HCT116 (cell line): ENCODE data around the gene AUTS2. TPM values are rescaled to one million over a fixed set of nuclear protein-coding genes. Genes with fewer than 3 reads are reported as not detected.

Experiments
- ATAC-seq: fragments of 200-7000 bp; cut with Tn5 transposase; 2 replicates; pipeline ENCODE4 v1.9.1; 2020; ENCODE audit warnings: mild to moderate bottlenecking, moderate library complexity
- BruUV-seq: library from RNA; stranded (reverse); fragments of 400-500 nt; replicated peaks from 2 replicates; lab custom pipeline; 2021; lab: Mats Ljungman, UMichigan
- CTCF ChIA-PET: fragments of 300-600 bp; sonication (Branson Sonifier 250); formaldehyde crosslinking; loops from one replicate; lab custom pipeline; 2021; ENCODE audit warnings: antibody characterized with exemption; lab: Charles Lee
- POLR2A ChIA-PET: fragments of 300-600, 350-600 bp; sonication (Branson Sonifier 250); formaldehyde crosslinking; loops from one replicate; lab custom pipeline; 2021; ENCODE audit warnings: antibody characterized with exemption; lab: Charles Lee
- RAD21 ChIA-PET, 2 experiments: fragments of 300-600 bp; sonication (Branson Sonifier 250); formaldehyde crosslinking; loops; one replicate each; lab custom pipeline; 2023; ENCODE audit warnings: low total read pairs in 2 of 2; ENCODE audit not compliant: uncharacterized antibody in 2 of 2, unreplicated experiment in 2 of 2, low non-redundant PET in 1 of 2; lab: Charles Lee
- DNase-seq: peaks from one replicate; pipeline ENCODE4 v3.0.0-alpha.2; 2010; ENCODE audit warnings: low read depth, low spot score
- H2AFZ ChIP-seq: fragments of 200-600 bp; shearing (Covaris generic), sonication (generic); 2 replicates; pipeline ENCODE4 v1.6.1; 2017; ENCODE audit warnings: low read depth, mixed run types, mixed read lengths, antibody characterized with exemption, low read length; ENCODE audit not compliant: poor library complexity, severe bottlenecking
- H3K27ac ChIP-seq: 2 replicates; pipeline ENCODE4 v1.5.1; 2012; ENCODE audit warnings: low read depth, low read length
- H3K27me3 ChIP-seq: fragments of 200-600 bp; sonication (generic); 2 replicates; pipeline ENCODE4 v1.6.1; 2016; ENCODE audit warnings: mixed run types, low read length, mixed read lengths; ENCODE audit not compliant: insufficient read depth
- H3K36me3 ChIP-seq, 2 experiments: fragments of 200-500 bp in 1 of 2; fragments of 200-600 bp in 1 of 2; sonication (Bioruptor generic) in 1 of 2; sonication (generic) in 1 of 2; 2 replicates each; pipeline versions ENCODE4 v1.5.1 to v1.6.1; 2014 to 2016; ENCODE audit warnings: low read length in 2 of 2, inconsistent platforms in 1 of 2, mixed read lengths in 1 of 2, mixed run types in 1 of 2; ENCODE audit not compliant: insufficient read depth in 2 of 2, control insufficient read depth in 1 of 2
- H3K4me1 ChIP-seq, 2 experiments: fragments of 200-600 bp in 1 of 2; sonication (generic) in 1 of 2; 2 replicates each; pipeline versions ENCODE4 v1.5.1 to v1.6.1; 2012 to 2017; ENCODE audit warnings: low read length in 2 of 2, inconsistent platforms in 1 of 2, mild to moderate bottlenecking in 1 of 2, mixed read lengths in 1 of 2, mixed run types in 1 of 2, moderate library complexity in 1 of 2; ENCODE audit not compliant: insufficient read depth in 2 of 2, control insufficient read depth in 1 of 2
- H3K4me2 ChIP-seq: fragments of 200-600 bp; sonication (generic); 2 replicates; pipeline ENCODE4 v1.6.1; 2017; ENCODE audit warnings: mixed run types, low read length, mixed read lengths
- H3K4me3 ChIP-seq, 2 experiments: fragments of 200-600 bp in 1 of 2; sonication (generic) in 1 of 2; replicated peaks in 1 of 2; 2 replicates each; pipeline ENCODE4 v1.5.1; 2011 to 2016; ENCODE audit warnings: low read length in 2 of 2, control low read depth in 1 of 2, low read depth in 1 of 2, mild to moderate bottlenecking in 1 of 2, mixed read lengths in 1 of 2, mixed run types in 1 of 2
- H3K79me2 ChIP-seq: fragments of 200-600 bp; sonication (generic); 2 replicates; pipeline ENCODE4 v1.6.1; 2017; ENCODE audit warnings: mild to moderate bottlenecking, mixed run types, low read length, moderate library complexity, mixed read lengths; ENCODE audit not compliant: insufficient read depth
- H3K9ac ChIP-seq: fragments of 200-600 bp; sonication (generic); 2 replicates; pipeline ENCODE4 v1.6.1; 2016; ENCODE audit warnings: low read length, mixed read lengths
- H3K9me2 ChIP-seq: fragments of 200-600 bp; sonication (generic), shearing (Covaris generic); 2 replicates; pipeline ENCODE4 v1.6.1; 2017; ENCODE audit warnings: mixed run types, mild to moderate bottlenecking, moderate library complexity; ENCODE audit not compliant: insufficient read depth
- H3K9me3 ChIP-seq, 2 experiments: fragments of 200-500 bp in 1 of 2; fragments of 200-600 bp in 1 of 2; sonication (Bioruptor generic) in 1 of 2; sonication (generic) in 1 of 2; 2 replicates each; pipeline ENCODE4 v1.6.1; 2014 to 2017; ENCODE audit warnings: low read length in 2 of 2, mixed read lengths in 2 of 2, inconsistent platforms in 1 of 2, low read depth in 1 of 2, mild to moderate bottlenecking in 1 of 2, mixed run types in 1 of 2, moderate library complexity in 1 of 2; ENCODE audit not compliant: control insufficient read depth in 1 of 2, insufficient read depth in 1 of 2
- H4K20me1 ChIP-seq: fragments of 200-600 bp; sonication (generic), shearing (Covaris generic); 2 replicates; pipeline ENCODE4 v1.6.1; 2017; ENCODE audit warnings: mixed run types, mild to moderate bottlenecking, moderate library complexity; ENCODE audit not compliant: insufficient read depth
- ATF3 ChIP-seq: IDR thresholded peaks from 2 replicates; pipeline ENCODE4 v1.6.1; 2012
- CBX3 ChIP-seq: IDR thresholded peaks from 2 replicates; pipeline ENCODE4 v1.6.1; 2012; ENCODE audit warnings: low read depth
- CEBPB ChIP-seq: IDR thresholded peaks from 2 replicates; pipeline ENCODE4 v1.6.1; 2012; ENCODE audit warnings: low read depth
- EGR1 ChIP-seq: IDR thresholded peaks from 2 replicates; pipeline ENCODE4 v1.6.1; 2012; ENCODE audit warnings: low read depth
- ELF1 ChIP-seq: IDR thresholded peaks from 2 replicates; pipeline ENCODE4 v1.6.1; 2012; ENCODE audit warnings: low read depth, borderline replicate concordance
- EZH2 ChIP-seq: fragments of 200-600 bp; sonication (generic); IDR thresholded peaks from 2 replicates; pipeline ENCODE4 v1.6.1; 2017; ENCODE audit warnings: antibody characterized with exemption, mixed run types
- EZH2phosphoT487 ChIP-seq: fragments of 200-600 bp; IDR thresholded peaks from 2 replicates; pipeline ENCODE4 v1.6.1; 2018; ENCODE audit warnings: antibody characterized with exemption, borderline replicate concordance
- FOSL1 ChIP-seq: IDR thresholded peaks from 2 replicates; pipeline ENCODE4 v1.6.1; 2012; ENCODE audit warnings: low read depth
- JUND ChIP-seq: IDR thresholded peaks from 2 replicates; pipeline ENCODE4 v1.6.1; 2012
- POLR2A ChIP-seq: IDR thresholded peaks from 2 replicates; pipeline ENCODE4 v1.7.0; 2011; ENCODE audit warnings: borderline replicate concordance; ENCODE audit not compliant: insufficient read depth, insufficient read length; ENCODE audit errors: extremely low read depth
- POLR2AphosphoS5 ChIP-seq: IDR thresholded peaks from 2 replicates; pipeline ENCODE4 v1.6.1; 2011; ENCODE audit warnings: mild to moderate bottlenecking, low read depth, low read length, moderate library complexity
- RAD21 ChIP-seq: IDR thresholded peaks from 2 replicates; pipeline ENCODE4 v1.6.1; 2012; ENCODE audit warnings: low read depth, mild to moderate bottlenecking
- REST ChIP-seq: IDR thresholded peaks from 2 replicates; pipeline ENCODE4 v1.6.1; 2012; ENCODE audit warnings: low read depth
- SIN3A ChIP-seq: IDR thresholded peaks from 2 replicates; pipeline ENCODE4 v1.6.1; 2012; ENCODE audit warnings: low read depth
- SP1 ChIP-seq: IDR thresholded peaks from 2 replicates; pipeline ENCODE4 v1.6.1; 2012; ENCODE audit warnings: low read depth
- SRF ChIP-seq: IDR thresholded peaks from 2 replicates; pipeline ENCODE4 v1.6.1; 2012; ENCODE audit warnings: low read depth
- YY1 ChIP-seq: IDR thresholded peaks from 2 replicates; pipeline ENCODE4 v1.6.1; 2011; ENCODE audit warnings: low read length, low read depth, moderate library complexity, mild to moderate bottlenecking; ENCODE audit not compliant: insufficient replicate concordance; ENCODE audit errors: extremely low read depth
- ZFX ChIP-seq: fragments of 450-650 bp; IDR thresholded peaks from 2 replicates; pipeline ENCODE4 v1.6.1; 2017
- ZNF274 ChIP-seq: fragments of 200-500 bp; sonication (Bioruptor generic); IDR thresholded peaks from 2 replicates; pipeline ENCODE4 v1.6.1; 2014; ENCODE audit warnings: mild to moderate bottlenecking, low read depth, low read length, inconsistent platforms
- intact Hi-C: fragments of 100-400 bp; cut with micrococcal nuclease; formaldehyde crosslinking; loops from 2 replicates; pipeline ENCODE4 v1.10.0; 2022
- total RNA-seq: library from RNA; stranded (reverse); gene quantifications from one replicate; pipeline ENCODE4 v1.2.1, GENCODE V29; 2021; ENCODE audit not compliant: unreplicated experiment
- TF ChIP-seq, protein P1 (sequence below): IDR thresholded peaks from 2 replicates; pipeline ENCODE4 v1.6.1; 2012

The AUTS2 gene
- total RNA-seq, 1 experiment from 2014 or later: 0.93 TPM

GRCh38 chr7:70043015-70043538 is 444.8 kb downstream of the AUTS2 start:
- POLR2A ChIA-PET: no interaction called here
- BruUV-seq: no TSS peak
- Histone ChIP-seq H3K4me2 (no peak overlapping the region), H3K9ac (no peak overlapping the region), H3K4me1 (no peaks in the 10 kb centered on the region), H3K27me3 (no peaks in the 10 kb centered on the region), H3K9me2 (no peaks in the 10 kb centered on the region), H3K79me2 (no peaks in the 10 kb centered on the region), H3K4me3 (no peak overlapping the region), H3K27ac (no peak overlapping the region), H2AFZ (no peak overlapping the region), H4K20me1 (no peaks in the 10 kb centered on the region), H3K36me3 (no peaks in the 10 kb centered on the region), H3K9me3 (peaks cover 6 to 26% of the 10 kb centered on the region in 2 experiments; a peak in 2 of 4 replicates)
- TF ChIP-seq CBX3 (no peak), CEBPB (no peak), SRF (no peak), ZFX (no peak), ELF1 (no peak), SIN3A (no peak)
- TF ChIP-seq, protein P1, sequence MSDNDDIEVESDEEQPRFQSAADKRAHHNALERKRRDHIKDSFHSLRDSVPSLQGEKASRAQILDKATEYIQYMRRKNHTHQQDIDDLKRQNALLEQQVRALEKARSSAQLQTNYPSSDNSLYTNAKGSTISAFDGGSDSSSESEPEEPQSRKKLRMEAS: no peak
- RAD21 ChIA-PET: no interaction called here
- no peak for DNase-seq
- CTCF ChIA-PET: no interaction called here
- ATAC-seq: no peak
- intact Hi-C loops: loop anchor here (10.0 kb wide), 1 partner anchor 62 kb away; no protein-coding TSS in a partner anchor

DNA sequence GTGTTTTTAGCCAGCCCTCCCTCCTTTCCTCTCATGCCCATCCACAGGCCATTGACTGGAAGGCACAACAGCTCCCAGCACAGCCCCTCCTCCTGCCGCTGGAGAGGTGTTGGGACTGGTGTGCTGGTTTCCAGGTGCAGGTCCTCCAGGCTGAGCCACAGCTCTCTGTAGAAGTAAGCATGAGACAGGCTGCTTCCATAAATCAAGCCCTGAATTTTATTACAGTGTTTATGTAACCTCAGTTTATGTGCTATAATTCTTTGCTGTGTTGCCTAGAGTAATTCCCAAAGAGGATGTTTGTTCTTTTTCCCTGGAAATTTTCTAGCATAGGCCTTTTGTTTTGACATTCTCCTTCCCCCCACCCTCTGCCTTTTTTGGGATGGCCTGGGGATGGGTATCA is 445.8 kb downstream of the AUTS2 start:
- H3K36me3 ChIP-seq: no peaks in the 10 kb centered on the region
- no peaks in the 10 kb centered on the region for H3K79me2 ChIP-seq
- H3K9ac ChIP-seq: no peak overlapping the region
- no peaks in the 10 kb centered on the region for H4K20me1 ChIP-seq
- RAD21 ChIA-PET: no interaction called here
- H3K9me2 ChIP-seq: no peaks in the 10 kb centered on the region
- no peak overlapping the region for H3K27ac ChIP-seq
- H3K27me3 ChIP-seq: no peaks in the 10 kb centered on the region
- H3K4me2 ChIP-seq: no peak overlapping the region
- CTCF ChIA-PET: no interaction called here
- H2AFZ ChIP-seq: no peak overlapping the region
- intact Hi-C loops: loop anchor here (10.0 kb wide), 1 partner anchor 61 kb away; no protein-coding TSS in a partner anchor
- H3K4me3 ChIP-seq: no peak overlapping the region
- DNase-seq (no peak), ATAC-seq (no peak)
- POLR2A ChIA-PET: no interaction called here
- BruUV-seq: no TSS peak
- no peaks in the 10 kb centered on the region for H3K4me1 ChIP-seq
- H3K9me3 ChIP-seq: peaks cover 6 to 28% of the 10 kb centered on the region in 2 experiments; a peak in 2 of 4 replicates
- no peak for TF ChIP-seq EZH2
- TF ChIP-seq RAD21: no peak
- TF ChIP-seq EGR1: no peak
- TF ChIP-seq ELF1: no peak
- no peak for TF ChIP-seq JUND
- TF ChIP-seq ATF3: no peak
- TF ChIP-seq ZNF274: no peak
- no peak for TF ChIP-seq POLR2A
- TF ChIP-seq YY1: no peak
- no peak for TF ChIP-seq REST
- TF ChIP-seq POLR2AphosphoS5: no peak
- no peak for TF ChIP-seq SP1
- TF ChIP-seq FOSL1: no peak
- TF ChIP-seq ZFX: no peak
- TF ChIP-seq, protein P1: no peak
- no peak for TF ChIP-seq EZH2phosphoT487
